ENCODE measurements around the gene CTNNA3.
"Not testable (repeated sequence)": the region's sequence is repeated elsewhere in the genome, so short reads cannot be mapped to it uniquely, and the experiment has no call there.

Gene CTNNA3

GRCh38 chr10:67695555-67695954, 440 bp downstream of the CTNNA3 start:
- peaks cover 7% of the 10 kb centered on the region for H3K9me3 ChIP-seq (ENCODE audit: insufficient read depth, low read depth, low read length)
- no peak overlapping the region for H3K27ac ChIP-seq (ENCODE audit: low read length)
- no peaks in the 10 kb centered on the region for H3K4me1 ChIP-seq (ENCODE audit: insufficient read depth, low read length)
- H3K4me3 ChIP-seq (ENCODE audit: low read length): no peak overlapping the region
- H3K36me3 ChIP-seq (ENCODE audit: insufficient read depth, low read depth, low read length): no peaks in the 10 kb centered on the region
- H3K27me3 ChIP-seq (ENCODE audit: insufficient read depth, low read length): no peaks in the 10 kb centered on the region
- no peak overlapping the region for H3K9ac ChIP-seq (ENCODE audit: low read depth, low read length)

GRCh38 chr10:67691861-67692260, 4.1 kb downstream of the CTNNA3 start:
- H3K4me1 ChIP-seq (ENCODE audit: insufficient read depth, low read length); H3K27ac ChIP-seq (ENCODE audit: low read length); H3K27me3 ChIP-seq (ENCODE audit: insufficient read depth, low read length); H3K9ac ChIP-seq (ENCODE audit: low read depth, low read length); H3K36me3 ChIP-seq (ENCODE audit: insufficient read depth, low read depth, low read length); H3K9me3 ChIP-seq (ENCODE audit: insufficient read depth, low read depth, low read length); H3K4me3 ChIP-seq (ENCODE audit: low read length): not testable (repeated sequence)

- not testable (repeated sequence) for H3K9ac ChIP-seq (ENCODE audit: low read depth, low read length); H3K4me3 ChIP-seq (ENCODE audit: low read length); H3K27me3 ChIP-seq (ENCODE audit: insufficient read depth, low read length); H3K27ac ChIP-seq (ENCODE audit: low read length); H3K36me3 ChIP-seq (ENCODE audit: insufficient read depth, low read depth, low read length); H3K4me1 ChIP-seq (ENCODE audit: insufficient read depth, low read length); H3K9me3 ChIP-seq (ENCODE audit: insufficient read depth, low read depth, low read length)
These were observed 5.5 kb downstream of the CTNNA3 start for GRCh38 chr10:67690540-67690939.

GRCh38 chr10:67684140-67684539, 11.9 kb downstream of the CTNNA3 start:
- peaks cover 12% of the 10 kb centered on the region for H3K9me3 ChIP-seq (ENCODE audit: insufficient read depth, low read depth, low read length)
- H3K27me3 ChIP-seq (ENCODE audit: insufficient read depth, low read length): not testable (repeated sequence)

DNA sequence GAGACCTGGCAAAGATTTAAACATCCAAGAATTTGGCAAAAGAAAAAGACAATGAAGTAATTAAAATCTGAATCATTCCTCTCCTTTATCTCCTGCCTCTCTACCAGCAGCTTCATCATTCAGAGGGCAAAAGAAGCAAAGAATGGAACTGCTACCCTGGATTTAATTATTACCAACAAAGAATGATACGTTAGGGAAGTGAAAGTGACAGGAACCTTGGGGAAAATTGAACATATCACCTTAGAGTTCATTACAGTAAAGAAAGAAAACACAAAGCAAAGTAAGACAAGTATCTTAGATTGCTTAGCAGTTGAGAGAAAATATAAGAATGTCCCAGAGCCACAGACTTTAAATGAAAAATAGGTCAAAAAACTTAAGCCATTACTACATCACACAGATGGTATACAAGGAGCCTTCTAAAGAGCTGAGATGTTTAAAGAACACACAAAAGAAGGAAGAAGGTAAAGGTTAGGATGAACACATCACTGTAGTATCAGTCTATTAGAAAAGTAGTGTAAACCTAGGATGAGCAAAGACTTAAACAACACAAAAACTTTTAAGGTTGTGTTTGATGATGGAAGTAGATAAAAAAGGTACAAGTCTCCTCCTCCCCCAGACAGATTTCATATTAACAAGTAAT, 17.5 kb downstream of the CTNNA3 start:
- Histone ChIP-seq H3K36me3 (ENCODE audit: insufficient read depth, low read depth, low read length) (no peaks in the 10 kb centered on the region), H3K27ac (ENCODE audit: low read length) (no peak overlapping the region)

More at GRCh38 chr10:67684140-67684539, 11.9 kb downstream of the CTNNA3 start:
- not testable (repeated sequence) for H3K36me3 ChIP-seq (ENCODE audit: insufficient read depth, low read depth, low read length); H3K4me3 ChIP-seq (ENCODE audit: low read length); H3K9ac ChIP-seq (ENCODE audit: low read depth, low read length); H3K27ac ChIP-seq (ENCODE audit: low read length); H3K4me1 ChIP-seq (ENCODE audit: insufficient read depth, low read length)

DNA sequence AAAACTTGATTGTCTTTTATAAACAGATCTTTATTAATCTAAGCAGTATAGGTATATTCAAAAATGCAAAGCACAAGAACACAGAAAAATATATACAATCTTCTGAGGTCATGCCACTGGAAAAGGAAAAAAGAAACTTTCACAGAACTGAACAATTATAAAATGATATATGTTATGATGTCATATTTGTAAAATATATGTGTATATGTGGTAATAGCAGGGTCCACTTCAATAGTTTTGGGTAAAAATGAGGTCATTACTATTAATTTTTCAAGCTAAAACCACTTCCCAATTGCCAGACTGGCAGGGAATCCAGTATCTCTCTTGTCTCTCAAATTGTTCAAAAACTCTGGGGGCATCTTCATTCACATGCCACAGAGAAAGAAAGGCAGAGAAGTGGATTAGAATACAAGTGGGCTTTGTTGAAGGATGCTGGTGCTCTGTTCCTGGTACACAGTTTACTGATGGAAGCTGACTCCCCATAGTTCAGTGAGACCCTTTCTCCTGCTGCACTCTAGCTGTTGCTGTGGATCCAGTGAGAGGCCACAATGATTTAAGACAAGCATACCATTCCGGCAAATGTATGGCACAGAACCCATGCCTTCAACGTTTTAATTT, 19.7 kb downstream of the CTNNA3 start:
- H3K9me3 ChIP-seq (ENCODE audit: insufficient read depth, low read depth, low read length): no peaks in the 10 kb centered on the region
- no peaks in the 10 kb centered on the region; the same call in 1 of the 2 replicates for H3K4me1 ChIP-seq (ENCODE audit: insufficient read depth, low read length)
- no peak overlapping the region for H3K9ac ChIP-seq (ENCODE audit: low read depth, low read length)
- no peak overlapping the region for H3K4me3 ChIP-seq (ENCODE audit: low read length)
- no peaks in the 10 kb centered on the region for H3K36me3 ChIP-seq (ENCODE audit: insufficient read depth, low read depth, low read length)
- H3K27ac ChIP-seq (ENCODE audit: low read length): no peak overlapping the region
- H3K27me3 ChIP-seq (ENCODE audit: insufficient read depth, low read length): no peaks in the 10 kb centered on the region

More for the DNA sequence above, 17.5 kb downstream of the CTNNA3 start:
- no peak overlapping the region for H3K4me3 ChIP-seq (ENCODE audit: low read length)
- H3K9ac ChIP-seq (ENCODE audit: low read depth, low read length): no peak overlapping the region
- H3K9me3 ChIP-seq (ENCODE audit: insufficient read depth, low read depth, low read length): no peaks in the 10 kb centered on the region
- no peaks in the 10 kb centered on the region for H3K27me3 ChIP-seq (ENCODE audit: insufficient read depth, low read length)
- H3K4me1 ChIP-seq (ENCODE audit: insufficient read depth, low read length): no peaks in the 10 kb centered on the region; the same call in 1 of the 2 replicates

DNA sequence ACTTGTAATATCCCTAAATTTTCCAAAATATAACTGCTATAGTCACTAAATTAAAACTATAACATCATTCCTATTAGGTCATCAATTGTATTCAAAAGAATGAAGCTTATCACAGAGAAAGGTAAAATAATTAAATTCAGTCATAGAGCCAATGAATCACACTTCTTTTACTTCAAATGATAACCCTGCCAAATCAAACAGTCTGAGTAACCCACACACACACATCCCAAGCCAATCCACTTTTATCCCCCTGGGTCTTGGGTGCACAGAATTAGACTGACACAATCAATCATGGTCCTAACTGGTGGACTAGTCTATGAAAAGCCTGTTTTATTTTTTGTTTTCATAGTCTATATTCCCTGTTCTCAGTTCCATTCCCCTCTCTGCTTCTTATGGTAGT, 25.6 kb downstream of the CTNNA3 start:
- Histone ChIP-seq H3K4me3 (ENCODE audit: low read length) (no peak overlapping the region), H3K9ac (ENCODE audit: low read depth, low read length) (no peak overlapping the region), H3K27me3 (ENCODE audit: insufficient read depth, low read length) (no peaks in the 10 kb centered on the region), H3K36me3 (ENCODE audit: insufficient read depth, low read depth, low read length) (no peaks in the 10 kb centered on the region), H3K9me3 (ENCODE audit: insufficient read depth, low read depth, low read length) (no peaks in the 10 kb centered on the region), H3K4me1 (ENCODE audit: insufficient read depth, low read length) (no peaks in the 10 kb centered on the region; the same call in 1 of the 2 replicates), H3K27ac (ENCODE audit: low read length) (no peak overlapping the region)

DNA sequence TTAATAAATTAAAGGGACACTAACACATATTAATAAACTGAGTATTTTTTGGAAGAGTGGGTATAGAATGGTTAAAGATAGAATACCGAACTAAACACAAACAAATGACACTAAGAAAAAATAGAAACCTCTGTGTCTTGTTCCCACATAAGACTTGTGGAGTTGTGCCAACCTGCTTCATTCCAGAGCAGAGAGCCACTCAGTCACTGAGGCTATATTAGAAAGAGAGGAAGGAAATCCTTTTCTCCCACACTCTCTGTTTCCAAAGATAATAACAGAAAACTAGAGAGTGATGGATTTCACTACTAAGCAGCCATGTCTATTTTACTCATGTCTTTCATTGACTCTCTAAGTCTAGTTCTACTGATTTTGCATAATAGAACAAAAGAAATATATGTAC, 26.0 kb downstream of the CTNNA3 start:
- no peak overlapping the region for H3K4me3 ChIP-seq (ENCODE audit: low read length)
- no peaks in the 10 kb centered on the region; the same call in 1 of the 2 replicates for H3K4me1 ChIP-seq (ENCODE audit: insufficient read depth, low read length)
- H3K27me3 ChIP-seq (ENCODE audit: insufficient read depth, low read length): no peaks in the 10 kb centered on the region
- H3K27ac ChIP-seq (ENCODE audit: low read length): no peak overlapping the region
- no peaks in the 10 kb centered on the region for H3K9me3 ChIP-seq (ENCODE audit: insufficient read depth, low read depth, low read length)
- no peak overlapping the region for H3K9ac ChIP-seq (ENCODE audit: low read depth, low read length)
- H3K36me3 ChIP-seq (ENCODE audit: insufficient read depth, low read depth, low read length): no peaks in the 10 kb centered on the region

GRCh38 chr10:67668448-67668847, 27.5 kb downstream of the CTNNA3 start:
- no peak overlapping the region for H3K4me3 ChIP-seq (ENCODE audit: low read length)
- H3K4me1 ChIP-seq (ENCODE audit: insufficient read depth, low read length): no peaks in the 10 kb centered on the region; the same call in 1 of the 2 replicates
- H3K36me3 ChIP-seq (ENCODE audit: insufficient read depth, low read depth, low read length): no peaks in the 10 kb centered on the region

DNA sequence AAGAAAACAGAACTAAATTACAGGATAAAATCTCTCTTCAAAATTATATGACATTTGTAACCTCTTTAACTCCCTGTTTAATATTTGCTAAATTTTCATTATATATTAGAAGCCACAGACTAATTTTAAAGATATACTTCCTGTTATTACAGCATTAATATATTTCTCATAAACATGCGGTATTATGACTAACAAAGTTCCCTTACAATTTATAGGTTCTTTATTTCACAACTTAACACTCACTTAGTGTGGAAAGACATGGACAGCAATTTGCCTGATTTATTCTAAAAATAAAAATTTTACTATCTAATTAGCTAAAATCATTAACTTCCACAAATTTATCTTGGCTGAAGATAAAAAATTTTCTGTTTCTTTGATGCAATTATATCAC, 29.0 kb downstream of the CTNNA3 start:
- no peak overlapping the region for H3K9ac ChIP-seq (ENCODE audit: low read depth, low read length)

More at GRCh38 chr10:67668448-67668847, 27.5 kb downstream of the CTNNA3 start:
- Histone ChIP-seq H3K27ac (ENCODE audit: low read length) (no peak overlapping the region), H3K9me3 (ENCODE audit: insufficient read depth, low read depth, low read length) (no peaks in the 10 kb centered on the region), H3K27me3 (ENCODE audit: insufficient read depth, low read length) (no peaks in the 10 kb centered on the region), H3K9ac (ENCODE audit: low read depth, low read length) (no peak overlapping the region)

GRCh38 chr10:67666416-67667034, 29.5 kb downstream of the CTNNA3 start:
- Histone ChIP-seq H3K4me1 (ENCODE audit: insufficient read depth, low read length) (no peaks in the 10 kb centered on the region; the same call in 1 of the 2 replicates), H3K36me3 (ENCODE audit: insufficient read depth, low read depth, low read length) (no peaks in the 10 kb centered on the region), H3K27me3 (ENCODE audit: insufficient read depth, low read length) (no peaks in the 10 kb centered on the region), H3K27ac (ENCODE audit: low read length) (no peak overlapping the region), H3K9me3 (ENCODE audit: insufficient read depth, low read depth, low read length) (no peaks in the 10 kb centered on the region), H3K4me3 (ENCODE audit: low read length) (no peak overlapping the region), H3K9ac (ENCODE audit: low read depth, low read length) (no peak overlapping the region)

More for the DNA sequence above, 29.0 kb downstream of the CTNNA3 start:
- H3K9me3 ChIP-seq (ENCODE audit: insufficient read depth, low read depth, low read length): no peaks in the 10 kb centered on the region
- H3K27me3 ChIP-seq (ENCODE audit: insufficient read depth, low read length): no peaks in the 10 kb centered on the region
- no peaks in the 10 kb centered on the region for H3K36me3 ChIP-seq (ENCODE audit: insufficient read depth, low read depth, low read length)
- H3K4me1 ChIP-seq (ENCODE audit: insufficient read depth, low read length): no peaks in the 10 kb centered on the region; the same call in 1 of the 2 replicates
- no peak overlapping the region for H3K4me3 ChIP-seq (ENCODE audit: low read length)
- H3K27ac ChIP-seq (ENCODE audit: low read length): no peak overlapping the region

DNA sequence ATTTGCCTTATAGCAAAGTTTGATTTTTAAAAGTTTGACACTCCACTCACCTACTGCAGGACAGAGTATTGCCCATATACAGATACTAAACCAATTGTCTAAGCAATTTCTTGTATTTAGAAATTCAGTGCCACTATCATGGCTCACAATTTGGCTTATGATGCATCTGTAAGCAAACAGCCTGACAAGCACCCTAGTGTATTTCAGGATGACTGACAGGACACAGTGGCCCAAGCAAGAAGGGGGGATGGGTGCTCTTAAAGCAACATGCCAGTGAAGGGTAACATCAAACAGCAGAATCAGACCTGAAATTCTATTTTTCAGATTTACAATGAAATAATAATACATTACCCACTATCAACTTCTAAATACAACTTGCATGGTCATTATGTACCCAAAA, 30.5 kb downstream of the CTNNA3 start:
- no peak overlapping the region for H3K4me3 ChIP-seq (ENCODE audit: low read length)
- no peaks in the 10 kb centered on the region for H3K9me3 ChIP-seq (ENCODE audit: insufficient read depth, low read depth, low read length)
- H3K9ac ChIP-seq (ENCODE audit: low read depth, low read length): no peak overlapping the region
- no peak overlapping the region for H3K27ac ChIP-seq (ENCODE audit: low read length)
- H3K4me1 ChIP-seq (ENCODE audit: insufficient read depth, low read length): no peaks in the 10 kb centered on the region; the same call in 1 of the 2 replicates
- H3K36me3 ChIP-seq (ENCODE audit: insufficient read depth, low read depth, low read length): no peaks in the 10 kb centered on the region
- no peaks in the 10 kb centered on the region for H3K27me3 ChIP-seq (ENCODE audit: insufficient read depth, low read length)
